HG02870 (cell line): ENCODE results near the gene GRIK2.

Experiments used
- ATAC-seq: cut with Tn5 transposase; IDR thresholded peaks from one replicate; pipeline ENCODE4 v1.9.1; 2021; ENCODE audit warnings: mild to moderate bottlenecking, moderate library complexity; ENCODE audit not compliant: unreplicated experiment

GRIK2 gene

DNA sequence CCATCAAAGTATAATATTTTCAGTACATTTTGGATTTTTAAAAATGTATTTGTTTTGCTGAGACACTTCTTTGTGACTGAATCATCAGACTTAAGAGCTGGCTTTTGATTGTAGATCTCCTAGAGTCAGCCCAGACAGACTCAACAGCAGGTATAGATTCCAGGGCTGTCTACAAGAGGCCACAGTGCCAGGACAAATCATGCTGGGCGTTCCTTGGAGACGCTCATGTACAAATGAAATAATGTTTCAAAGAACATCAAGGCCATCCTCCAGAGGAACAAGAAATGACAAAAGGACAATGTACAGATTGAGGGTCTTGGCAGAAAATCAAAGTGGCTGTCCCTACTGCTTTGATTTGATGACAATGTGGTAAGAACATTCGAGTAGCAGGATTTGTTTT is 369.3 kb downstream of the GRIK2 start:
- no peak for ATAC-seq

DNA sequence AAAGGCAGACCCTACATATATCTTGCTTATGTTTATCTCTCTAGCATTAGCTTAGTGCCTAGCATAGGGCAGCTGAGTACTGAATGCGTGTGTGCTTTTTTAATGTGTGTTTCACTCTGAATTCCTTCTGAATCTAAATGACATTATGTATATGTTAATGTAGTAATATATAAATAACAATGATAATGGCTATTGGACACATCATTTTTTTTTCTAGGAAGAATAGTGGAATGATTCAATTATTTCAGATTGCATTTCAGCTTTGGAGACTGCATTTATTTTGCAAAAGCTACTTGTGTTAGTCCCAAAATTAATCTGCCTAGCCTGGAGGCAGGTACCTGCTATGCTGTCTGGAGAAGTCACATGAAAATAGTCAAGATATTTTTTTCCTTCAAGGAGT is 371.8 kb downstream of the GRIK2 start:
- ATAC-seq, result no peak

DNA sequence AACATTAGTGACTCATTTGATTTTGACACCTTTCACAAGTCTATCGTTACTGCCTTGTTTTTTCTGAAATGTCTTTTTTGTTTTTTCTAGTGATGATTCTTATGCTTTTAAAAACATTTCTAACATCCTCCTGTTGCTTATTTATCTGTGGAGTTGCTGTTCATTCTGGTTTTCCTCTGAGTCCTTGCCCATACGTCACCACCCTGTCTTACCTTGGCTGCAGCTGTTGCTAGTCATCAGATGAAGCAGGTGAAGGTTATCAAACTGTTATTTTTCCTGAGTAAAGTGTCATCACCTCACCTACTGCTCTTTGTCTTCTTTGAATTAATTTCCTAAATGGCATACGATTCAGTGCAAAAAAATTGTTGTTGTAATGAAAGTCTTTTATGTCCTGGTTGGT is 376.6 kb downstream of the GRIK2 start:
- no peak for ATAC-seq

DNA sequence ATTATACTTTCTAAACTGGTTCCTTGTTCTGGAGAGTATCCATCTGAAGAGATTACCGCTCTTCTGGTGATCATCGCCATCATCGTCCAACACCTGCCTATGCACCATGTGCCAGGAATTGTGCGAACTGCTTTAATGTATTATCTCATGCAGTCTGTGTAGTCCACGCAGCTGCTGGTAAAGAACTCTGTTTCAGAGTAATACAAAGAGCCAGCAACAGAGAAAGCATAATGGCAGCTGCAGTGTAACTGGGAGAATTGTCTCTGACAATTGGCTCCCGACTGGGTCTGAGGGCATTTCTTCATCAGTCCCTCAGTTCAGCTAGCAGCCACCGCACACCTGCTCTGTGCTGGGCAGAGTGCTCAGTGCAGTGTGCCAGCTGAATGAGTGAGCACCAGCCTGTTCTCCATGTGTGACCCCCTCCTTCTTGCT is 383.4 kb downstream of the GRIK2 start:
- ATAC-seq, result no peak

DNA sequence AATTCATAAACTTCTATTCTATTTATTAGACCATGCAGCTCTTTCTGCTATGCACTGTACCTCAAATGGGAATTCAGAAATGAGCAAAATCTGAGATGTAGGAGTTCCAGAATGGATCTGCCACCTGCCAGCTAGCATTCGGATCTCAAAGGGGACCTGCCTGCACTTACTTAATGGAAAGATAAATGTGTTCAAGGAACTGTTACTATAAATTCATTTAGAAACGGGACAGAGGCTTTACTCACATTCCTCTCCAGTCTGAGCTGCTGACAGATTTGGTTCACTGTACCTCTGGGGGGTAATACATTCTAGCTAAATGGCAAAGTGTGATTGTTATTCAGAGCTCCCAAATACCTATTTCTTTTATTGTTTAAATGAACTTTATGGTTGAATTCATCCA is 384.1 kb downstream of the GRIK2 start:
- no peak for ATAC-seq

DNA sequence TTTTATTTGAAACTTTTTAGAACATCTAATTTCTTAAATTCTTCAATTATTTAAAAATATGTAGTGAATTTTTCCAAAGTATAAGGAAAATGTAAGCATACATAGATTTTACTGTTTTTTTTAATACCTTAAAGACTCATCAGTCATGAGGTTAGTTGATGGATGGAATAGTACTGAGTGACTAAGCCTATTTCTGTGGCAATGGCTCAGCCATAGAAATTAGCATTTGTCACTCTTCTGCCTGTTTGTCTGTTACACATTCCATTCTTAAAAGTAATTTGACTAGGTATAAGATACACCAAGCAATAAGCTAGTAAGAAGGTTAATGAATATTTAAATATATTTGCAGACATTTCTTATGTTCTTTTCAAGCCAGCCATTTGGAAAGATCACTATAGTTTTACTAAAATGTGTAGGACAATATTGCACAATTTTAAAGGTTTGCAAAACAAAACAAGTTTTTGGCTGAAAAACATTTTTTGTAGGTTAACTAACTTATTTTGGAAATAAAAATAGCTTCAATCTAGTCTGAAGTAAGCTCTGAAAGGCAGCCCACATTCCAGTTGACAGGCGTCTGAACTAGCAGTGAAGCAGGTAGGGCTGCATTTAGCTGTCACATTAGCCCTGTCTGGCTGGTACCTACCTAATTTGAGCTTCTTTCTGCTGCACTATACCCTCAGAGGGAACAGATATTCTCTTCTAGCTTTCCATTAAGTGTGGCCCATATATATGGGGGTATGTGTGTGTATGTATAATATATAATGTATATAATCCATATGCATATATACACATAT is 385.7 kb downstream of the GRIK2 start:
- ATAC-seq, result no peak

DNA sequence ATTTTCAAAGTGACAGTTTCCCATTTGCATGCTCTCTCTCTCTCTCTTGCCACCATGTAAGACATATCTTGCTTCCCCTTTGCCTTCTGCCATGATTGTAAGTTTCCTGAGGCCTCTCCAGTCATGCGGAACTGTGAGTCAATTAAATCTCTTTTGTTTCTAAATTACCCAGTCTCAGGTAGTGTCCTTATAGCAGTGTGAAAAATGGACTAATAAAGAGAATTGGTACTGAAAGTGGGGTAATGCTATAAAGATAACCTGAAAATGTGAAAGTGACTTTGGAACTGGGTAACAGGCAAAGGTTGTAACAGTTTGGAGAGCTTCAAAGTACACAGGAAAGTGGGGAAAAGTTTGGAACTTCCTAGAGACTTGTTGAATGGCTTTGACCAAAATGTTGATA is 389.8 kb downstream of the GRIK2 start:
- no peak for ATAC-seq

DNA sequence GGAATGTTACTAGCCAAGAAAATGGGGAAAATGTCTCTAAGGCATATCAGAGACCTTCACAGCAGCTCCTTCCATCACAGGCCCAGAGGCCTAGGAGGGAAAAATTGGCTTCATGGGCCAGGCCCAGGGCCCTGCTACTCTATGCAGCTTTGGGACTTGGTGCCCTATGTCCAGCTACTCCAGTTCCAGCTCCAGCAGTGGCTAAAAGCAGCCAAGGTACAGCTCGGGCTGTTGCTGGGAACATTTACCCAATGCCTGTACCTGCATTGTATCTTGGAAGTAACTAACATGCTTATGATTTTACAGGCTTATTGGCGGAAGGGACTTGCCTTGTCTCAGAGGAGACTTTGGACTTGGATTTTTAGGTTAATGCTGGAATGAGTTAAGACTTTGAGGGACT is 390.6 kb downstream of the GRIK2 start:
- ATAC-seq, result no peak

DNA sequence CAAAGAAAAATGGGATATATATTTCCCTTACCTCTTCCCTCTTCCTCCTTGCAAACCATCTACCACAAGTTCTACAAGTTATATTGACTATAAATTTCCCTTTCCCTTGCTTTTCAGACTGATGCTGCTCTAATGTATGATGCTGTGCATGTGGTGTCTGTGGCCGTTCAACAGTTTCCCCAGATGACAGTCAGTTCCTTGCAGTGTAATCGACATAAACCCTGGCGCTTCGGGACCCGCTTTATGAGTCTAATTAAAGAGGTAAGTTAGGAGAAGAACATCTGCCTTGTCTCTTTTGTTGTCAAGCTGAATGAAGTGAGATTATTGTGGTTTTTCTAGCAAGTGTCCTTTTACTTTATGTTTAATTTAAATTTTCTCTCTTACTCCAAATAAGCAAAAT is 406.0 kb downstream of the GRIK2 start:
- no peak for ATAC-seq

DNA sequence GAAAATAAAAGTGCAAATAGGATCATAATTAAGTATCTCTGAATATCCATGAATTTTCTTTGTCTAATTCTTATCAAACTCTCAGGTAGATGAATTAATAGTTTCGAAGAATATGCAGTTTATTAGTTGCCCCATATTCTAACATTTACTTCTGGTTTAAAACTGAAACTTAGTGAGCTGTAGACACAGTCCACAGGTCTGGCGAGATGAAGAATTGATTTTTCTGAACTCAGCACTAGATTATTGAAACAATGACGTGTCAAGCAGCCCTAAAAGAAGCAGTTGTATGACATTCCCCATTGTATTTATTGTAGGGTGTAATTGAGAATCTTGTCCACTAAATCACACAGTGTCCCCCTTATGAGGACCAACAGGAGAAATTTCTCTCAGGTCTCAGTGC is 407.1 kb downstream of the GRIK2 start:
- ATAC-seq, result no peak

DNA sequence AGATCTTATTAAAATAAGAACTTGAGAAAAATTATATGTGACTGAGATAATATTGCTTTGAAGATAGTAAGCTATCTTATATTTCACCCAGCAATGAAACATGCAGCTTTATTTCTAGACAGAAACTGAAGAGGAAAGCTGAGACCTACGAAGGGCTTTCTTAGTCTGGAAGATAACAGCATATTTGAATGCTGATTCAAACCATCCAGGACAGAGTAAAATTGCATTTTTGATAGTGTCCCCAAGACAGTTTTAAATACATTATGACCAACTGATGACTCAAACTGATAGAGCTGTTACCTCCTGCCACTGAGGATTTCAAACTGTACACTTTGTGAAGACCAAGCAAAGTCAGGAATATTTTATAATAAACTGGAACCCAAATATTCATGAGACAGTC is 409.6 kb downstream of the GRIK2 start:
- no peak for ATAC-seq

DNA sequence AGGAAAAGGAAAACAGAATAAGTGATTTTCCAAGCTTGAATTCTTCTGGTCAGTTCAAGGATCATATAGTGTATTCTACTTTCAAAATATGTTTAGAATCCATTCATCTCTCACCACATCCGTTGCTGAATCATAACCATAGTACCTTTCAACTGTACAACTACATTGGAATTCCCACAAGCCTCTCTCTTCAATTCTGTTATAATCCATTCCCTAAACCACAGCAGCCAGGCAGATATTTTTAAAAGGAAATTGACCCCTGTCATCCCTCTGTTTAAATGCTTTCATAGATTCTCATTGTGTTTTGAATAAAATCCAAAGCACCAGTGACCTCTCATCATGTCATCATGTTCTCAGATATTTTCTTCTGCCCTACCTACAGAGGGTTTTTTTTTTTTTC is 412.7 kb downstream of the GRIK2 start:
- no peak for ATAC-seq

DNA sequence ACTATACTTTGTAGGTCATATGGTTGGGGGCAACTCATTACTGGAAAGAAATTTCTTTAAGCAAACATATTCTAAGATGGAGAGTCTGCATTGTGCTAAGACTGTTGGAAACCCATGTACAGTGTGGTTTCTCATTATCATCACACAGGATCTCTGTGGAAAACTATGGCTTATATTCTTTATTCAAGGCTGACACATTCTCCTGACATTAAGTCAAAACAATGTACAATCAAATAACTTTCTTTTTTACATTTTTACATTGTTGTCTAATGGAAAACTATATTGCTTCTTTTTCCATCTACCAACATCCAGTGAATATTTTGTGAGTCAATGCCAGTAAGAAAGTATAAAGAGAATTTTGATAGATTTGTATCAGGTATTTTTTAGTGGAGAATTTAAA is 417.6 kb downstream of the GRIK2 start:
- no peak for ATAC-seq

DNA sequence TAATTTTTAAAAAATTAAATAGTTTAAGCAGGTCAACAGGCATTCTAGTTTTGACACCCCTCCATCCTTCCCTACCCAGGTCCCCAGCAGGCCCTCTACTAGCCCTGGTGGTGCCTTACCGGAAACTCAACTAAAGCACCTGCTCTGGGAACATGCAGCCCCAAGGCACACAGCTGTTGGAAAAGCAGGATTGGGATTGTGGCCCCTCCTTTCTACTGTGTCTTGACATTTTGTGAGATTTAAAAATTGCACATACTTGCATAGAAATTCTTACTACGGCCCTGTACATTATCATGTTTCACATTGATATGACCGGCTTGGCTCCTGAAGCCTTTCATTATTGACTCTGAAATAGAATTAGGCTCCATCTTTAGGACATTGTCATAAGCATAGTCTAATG is 423.2 kb downstream of the GRIK2 start:
- no peak for ATAC-seq

DNA sequence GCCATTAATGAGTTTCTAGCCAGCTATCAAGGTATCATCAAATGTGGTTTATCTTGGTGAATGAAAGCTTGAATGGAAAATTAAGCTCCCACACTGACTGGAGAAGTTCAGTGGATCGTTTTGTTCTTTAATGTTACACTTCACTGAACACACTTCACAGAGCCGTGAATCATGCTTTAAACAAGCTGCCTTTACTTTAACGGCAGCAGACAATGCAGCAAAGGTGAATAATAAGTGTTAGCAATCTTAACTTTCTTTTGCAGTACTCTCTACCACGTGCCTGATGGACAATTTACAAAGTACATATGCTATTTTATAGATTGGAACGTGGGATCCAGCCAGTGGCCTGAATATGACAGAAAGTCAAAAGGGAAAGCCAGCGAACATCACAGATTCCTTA is 424.5 kb downstream of the GRIK2 start:
- no peak for ATAC-seq

DNA sequence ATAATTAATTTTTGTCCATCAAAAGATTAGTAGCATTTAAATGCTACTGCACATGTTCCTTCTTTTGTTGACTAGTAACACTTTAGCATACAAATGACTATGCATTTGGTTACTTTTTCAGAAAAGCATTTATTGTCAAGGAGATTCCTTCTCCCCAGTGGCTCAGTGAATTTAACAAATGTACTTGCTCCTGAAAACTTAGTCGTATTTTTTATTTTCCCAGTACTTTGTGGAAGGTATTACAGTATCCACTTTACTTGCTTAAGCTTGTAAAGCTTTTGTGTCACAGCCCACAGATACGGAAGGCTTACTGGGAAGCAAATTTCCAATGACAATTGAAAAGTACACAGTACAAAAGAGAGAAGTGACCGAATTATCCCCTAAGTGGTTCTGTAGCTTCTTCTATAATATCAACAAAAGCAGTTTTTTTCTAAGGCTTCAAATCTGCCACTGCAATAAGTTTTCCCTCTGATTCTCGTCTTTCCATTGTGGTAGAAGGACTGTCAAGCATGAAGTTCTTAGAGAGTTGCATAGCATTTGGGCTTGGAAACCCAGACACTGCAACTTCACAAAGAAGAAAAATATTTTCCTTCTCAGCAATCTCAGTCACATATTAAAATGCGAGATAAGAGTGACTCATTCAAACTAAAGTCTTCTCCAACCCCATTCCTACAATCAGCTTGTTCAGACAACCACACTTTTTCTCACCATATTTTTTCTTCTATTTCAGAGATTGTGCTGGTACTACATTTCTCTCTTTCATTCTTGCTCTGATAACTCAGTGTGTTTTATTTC is 431.2 kb downstream of the GRIK2 start:
- ATAC-seq, result no peak

DNA sequence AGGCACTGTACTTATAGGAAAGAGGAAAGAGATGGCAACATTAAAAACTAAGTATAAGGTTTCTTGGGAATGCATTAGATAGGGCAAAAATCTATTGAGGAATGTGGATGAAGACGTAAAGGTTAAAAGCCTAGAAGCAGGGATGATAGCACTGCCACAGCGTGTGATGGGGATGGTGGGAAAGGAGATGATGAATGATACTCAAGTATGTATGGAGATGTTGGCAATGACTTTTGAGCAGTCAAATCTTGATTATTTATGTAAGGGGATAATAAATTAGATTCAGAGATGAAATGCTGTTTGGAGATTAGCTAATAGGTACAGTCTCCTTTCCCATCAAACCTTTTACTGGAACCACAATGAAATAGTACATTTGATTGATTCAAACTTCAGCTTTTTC is 432.8 kb downstream of the GRIK2 start:
- no peak for ATAC-seq

DNA sequence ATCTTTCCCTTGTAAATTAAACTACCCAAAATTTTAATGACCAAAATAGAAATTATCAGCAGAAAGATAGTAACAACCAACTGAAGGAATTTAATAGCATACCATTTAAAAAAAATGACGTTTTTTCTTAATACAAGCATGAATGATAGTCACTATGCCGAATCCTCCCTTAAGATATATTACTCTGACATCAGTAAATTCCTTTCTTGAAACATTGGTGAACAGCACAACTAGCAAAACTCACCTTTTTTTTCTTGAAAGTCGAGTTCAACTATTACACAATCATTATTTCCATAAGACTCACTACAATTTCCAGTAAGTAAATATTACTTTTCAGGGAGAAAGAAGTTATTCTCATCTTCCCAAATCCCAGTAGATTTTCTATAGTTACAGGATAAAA is 433.2 kb downstream of the GRIK2 start:
- ATAC-seq, result no peak

DNA sequence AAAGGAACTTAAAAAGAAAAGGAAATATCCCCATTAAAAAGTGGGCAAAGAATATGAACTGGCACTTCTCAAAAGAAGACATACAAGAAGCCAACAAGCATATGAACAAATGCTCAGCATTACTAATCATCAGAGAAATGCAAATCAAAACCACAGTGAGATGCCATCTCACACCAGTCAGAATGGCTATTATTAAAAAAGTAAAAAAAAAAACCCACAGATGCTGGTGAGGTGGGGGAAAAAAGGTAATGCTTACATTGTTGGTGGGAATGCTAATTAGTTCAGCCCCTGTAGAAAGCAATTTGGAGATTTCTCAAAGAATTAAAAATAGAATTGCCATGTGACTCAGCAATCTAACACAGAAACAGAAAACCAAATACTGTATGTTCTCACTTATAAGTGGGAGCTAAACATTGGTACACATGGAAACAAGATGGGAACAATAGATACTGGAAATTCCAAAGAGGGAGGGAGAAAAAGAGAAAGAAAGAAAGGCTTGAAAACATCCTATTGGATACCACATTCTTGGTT is 437.1 kb downstream of the GRIK2 start:
- ATAC-seq, result no peak

DNA sequence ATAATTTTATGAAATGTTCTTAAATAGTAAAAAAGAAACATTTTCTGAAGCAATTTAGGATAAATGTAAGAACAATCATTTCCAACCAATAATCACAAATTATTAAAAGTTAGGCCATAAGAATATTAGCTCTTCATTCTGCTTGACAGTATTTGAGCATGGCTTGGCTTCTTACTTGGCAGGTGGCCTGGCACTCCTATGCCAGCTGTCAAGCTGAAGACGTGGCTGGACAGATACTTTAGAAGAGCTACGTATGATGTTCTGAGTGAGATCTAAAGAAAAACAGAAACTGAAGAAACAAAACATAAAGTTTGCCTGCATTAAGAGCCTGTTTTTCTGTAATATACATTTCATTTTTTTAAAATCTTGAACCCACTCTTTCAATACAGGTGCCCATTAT is 438.9 kb downstream of the GRIK2 start:
- no peak for ATAC-seq

DNA sequence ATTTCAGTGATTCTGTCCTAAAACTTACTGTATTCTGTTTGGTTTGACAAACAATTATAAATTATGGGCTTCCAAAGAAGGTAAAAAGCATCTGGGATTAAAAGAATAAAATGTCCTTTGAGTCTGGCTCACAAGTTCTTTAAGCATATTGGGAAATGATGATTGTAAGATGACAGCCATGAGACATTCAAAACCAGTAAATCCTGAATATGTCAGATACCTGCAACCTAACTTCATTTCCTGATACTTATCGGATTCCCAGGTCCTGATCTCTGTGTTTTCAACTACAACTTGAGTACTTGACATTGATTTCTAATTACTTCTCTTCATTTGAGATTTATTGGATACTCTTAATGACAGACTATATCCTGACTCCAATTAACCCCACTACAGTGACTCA is 446.6 kb downstream of the GRIK2 start:
- no peak for ATAC-seq

DNA sequence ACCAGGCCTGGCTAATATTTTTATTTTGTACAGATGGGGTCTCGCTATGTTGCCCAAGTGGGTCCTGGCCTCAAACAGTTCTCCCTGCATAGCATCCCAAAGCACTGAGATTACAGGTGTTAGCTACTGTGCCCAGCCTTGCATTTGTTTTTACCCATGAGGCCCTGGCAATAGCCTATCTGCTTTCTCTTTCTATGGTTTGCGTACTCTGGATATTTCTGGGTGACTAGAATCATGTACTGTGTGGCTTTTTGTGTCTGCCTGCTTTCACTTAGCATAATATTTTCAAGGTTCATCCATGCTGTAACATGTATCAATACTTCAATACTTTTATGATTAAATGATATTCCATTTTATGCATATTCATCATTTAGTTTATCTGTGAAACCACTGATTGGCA is 451.7 kb downstream of the GRIK2 start:
- no peak for ATAC-seq
